Neural progenitor cell (in vitro differentiated cells): ENCODE results near the gene SYT6. TPM values are rescaled to one million over a fixed set of nuclear protein-coding genes. Genes with fewer than 3 reads are reported as not detected.

Source experiments
- DNase-seq: peaks from one replicate; pipeline ENCODE4 v3.0.0-alpha.2; 2016; ENCODE audit warnings: low spot score
- H2AFZ ChIP-seq: fragments of 200-600 bp; sonication (generic); replicated peaks from 2 replicates; pipeline ENCODE4 v1.6.1; 2016; ENCODE audit warnings: antibody characterized with exemption
- H3F3A ChIP-seq: fragments of 200-600 bp; sonication (generic); 2 replicates; pipeline ENCODE4 v1.6.1; 2016; ENCODE audit warnings: antibody characterized with exemption, low read depth
- H3K27ac ChIP-seq: fragments of 200-600 bp; sonication (generic); 2 replicates; pipeline ENCODE4 v1.5.1; 2016; ENCODE audit warnings: mild to moderate bottlenecking
- H3K27me3 ChIP-seq: fragments of 200-600 bp; sonication (generic); 2 replicates; pipeline ENCODE4 v1.6.1; 2016; ENCODE audit warnings: mild to moderate bottlenecking, moderate library complexity
- H3K36me3 ChIP-seq: fragments of 200-600 bp; sonication (generic); 2 replicates; pipeline ENCODE4 v1.5.1; 2016
- H3K4me1 ChIP-seq: fragments of 200-600 bp; sonication (generic); 2 replicates; pipeline ENCODE4 v1.6.1; 2016; ENCODE audit warnings: mixed run types
- H3K4me2 ChIP-seq: fragments of 200-600 bp; sonication (generic); 2 replicates; pipeline ENCODE4 v1.6.1; 2016
- H3K4me3 ChIP-seq: fragments of 200-600 bp; sonication (generic); 2 replicates; pipeline ENCODE4 v1.5.1; 2016
- H3K79me2 ChIP-seq: fragments of 200-600 bp; sonication (generic); 2 replicates; pipeline ENCODE4 v1.6.1; 2016; ENCODE audit warnings: low read depth
- H3K9ac ChIP-seq: fragments of 200-600 bp; sonication (generic); 2 replicates; pipeline ENCODE4 v1.6.1; 2016
- H3K9me3 ChIP-seq: fragments of 200-600 bp; sonication (generic); 2 replicates; pipeline ENCODE4 v1.5.1; 2016; ENCODE audit warnings: low read depth
- H4K20me1 ChIP-seq: fragments of 200-600 bp; sonication (generic); 2 replicates; pipeline ENCODE4 v1.6.1; 2016; ENCODE audit warnings: low read depth
- H3K27ac Mint-ChIP-seq: 3 replicates; pipeline ENCODE4 v1.8.0; 2021; ENCODE audit warnings: mixed read lengths
- H3K27me3 Mint-ChIP-seq: 2 replicates; pipeline ENCODE4 v1.8.0; 2022; ENCODE audit warnings: low read depth, mild to moderate bottlenecking, inconsistent platforms, moderate library complexity, mixed read lengths; ENCODE audit not compliant: insufficient read depth
- H3K36me3 Mint-ChIP-seq: 3 replicates; pipeline ENCODE4 v1.8.0; 2021; ENCODE audit warnings: mixed read lengths
- H3K4me1 Mint-ChIP-seq: 3 replicates; pipeline ENCODE4 v1.8.0; 2021; ENCODE audit warnings: mixed read lengths
- H3K4me3 Mint-ChIP-seq: 3 replicates; pipeline ENCODE4 v1.8.0; 2021; ENCODE audit warnings: mild to moderate bottlenecking, moderate library complexity, mixed read lengths
- H3K9me3 Mint-ChIP-seq: 3 replicates; pipeline ENCODE4 v1.8.0; 2020; ENCODE audit warnings: mixed read lengths
- CTCF ChIP-seq: fragments of 200-600 bp; sonication (generic); IDR thresholded peaks from 2 replicates; pipeline ENCODE4 v1.5.1; 2017; ENCODE audit warnings: antibody characterized with exemption, mild to moderate bottlenecking
- EZH2 ChIP-seq: fragments of 200-600 bp; sonication (generic); IDR thresholded peaks from 2 replicates; pipeline ENCODE4 v1.6.1; 2017; ENCODE audit warnings: antibody characterized with exemption, mild to moderate bottlenecking, moderate library complexity
- EZH2phosphoT487 ChIP-seq: fragments of 200-600 bp; sonication (generic); IDR thresholded peaks from 2 replicates; pipeline ENCODE4 v1.6.1; 2017; ENCODE audit warnings: antibody characterized with exemption
- total RNA-seq: library from RNA; depleted of rRNA; stranded (reverse); fragments of >200 nt; gene quantifications from 2 replicates; pipeline ENCODE4 v1.2.3, GENCODE V29; 2015; ENCODE audit warnings: low replicate concordance

Gene SYT6
- total RNA-seq, 1 donor from 2014 or later: 8.1 TPM

- no peak overlapping the region for H3K27ac ChIP-seq
- no peaks in the 10 kb centered on the region for H3K27me3 ChIP-seq
- no peak overlapping the region for H3K27ac Mint-ChIP-seq
- H3K9ac ChIP-seq: no peak overlapping the region
- peaks cover 2% of the 10 kb centered on the region for H3K36me3 Mint-ChIP-seq
- peaks cover 3% of the 10 kb centered on the region for H3K9me3 Mint-ChIP-seq
- H4K20me1 ChIP-seq: no peaks in the 10 kb centered on the region
- H3K4me1 ChIP-seq: peaks cover 38% of the 10 kb centered on the region
- H3K79me2 ChIP-seq: no peaks in the 10 kb centered on the region
- TF ChIP-seq EZH2phosphoT487: no peak
- no peak for TF ChIP-seq CTCF
- no peak for TF ChIP-seq EZH2
- no peaks in the 10 kb centered on the region for H3K9me3 ChIP-seq
- peaks cover 29% of the 10 kb centered on the region for H3K4me1 Mint-ChIP-seq
- no peak overlapping the region for H2AFZ ChIP-seq
- no peaks in the 10 kb centered on the region for H3K36me3 ChIP-seq
- no peak overlapping the region for H3K4me3 Mint-ChIP-seq
- no peak overlapping the region for H3K4me3 ChIP-seq
- DNase-seq: no peak
- peaks cover 7% of the 10 kb centered on the region for H3K27me3 Mint-ChIP-seq
- no peak overlapping the region for H3K4me2 ChIP-seq
- peaks cover 20% of the 10 kb centered on the region for H3F3A ChIP-seq
Measured at GRCh38 chr1:114082304-114082630, 71.4 kb downstream of the SYT6 start.

GRCh38 chr1:114081437-114082303 is 72.0 kb downstream of the SYT6 start:
- Mint-ChIP-seq H3K4me1 (peaks cover 29% of the 10 kb centered on the region), H3K27me3 (peaks cover 7% of the 10 kb centered on the region), H3K36me3 (peaks cover 1% of the 10 kb centered on the region), H3K4me3 (no peak overlapping the region), H3K27ac (no peak overlapping the region), H3K9me3 (peaks cover 3% of the 10 kb centered on the region)
- H3K27me3 ChIP-seq: no peaks in the 10 kb centered on the region
- no peak overlapping the region for H3K4me2 ChIP-seq
- H3F3A ChIP-seq: peaks cover 23% of the 10 kb centered on the region
- no peaks in the 10 kb centered on the region for H3K79me2 ChIP-seq
- no peaks in the 10 kb centered on the region for H4K20me1 ChIP-seq
- no peak for TF ChIP-seq EZH2phosphoT487
- H2AFZ ChIP-seq: no peak overlapping the region
- peaks cover 38% of the 10 kb centered on the region for H3K4me1 ChIP-seq
- H3K4me3 ChIP-seq: no peak overlapping the region
- H3K27ac ChIP-seq: no peak overlapping the region
- no peaks in the 10 kb centered on the region for H3K9me3 ChIP-seq
- no peak overlapping the region for H3K9ac ChIP-seq
- DNase-seq: no peak
- H3K36me3 ChIP-seq: no peaks in the 10 kb centered on the region

GRCh38 chr1:114080511-114081436 is 72.9 kb downstream of the SYT6 start:
- H3K27ac Mint-ChIP-seq: peak overlapping the region; percentile 33
- no peak overlapping the region for H3K4me3 Mint-ChIP-seq
- Histone ChIP-seq H3F3A (peaks cover 32% of the 10 kb centered on the region), H3K4me1 (peaks cover 45% of the 10 kb centered on the region), H3K27ac (no peak overlapping the region), H3K36me3 (no peaks in the 10 kb centered on the region), H2AFZ (no peak overlapping the region), H3K27me3 (no peaks in the 10 kb centered on the region), H3K9ac (no peak overlapping the region), H3K4me2 (no peak overlapping the region), H3K9me3 (no peaks in the 10 kb centered on the region), H4K20me1 (no peaks in the 10 kb centered on the region), H3K4me3 (no peak overlapping the region), H3K79me2 (no peaks in the 10 kb centered on the region)
- DNase-seq: no peak
- H3K9me3 Mint-ChIP-seq: peaks cover 3% of the 10 kb centered on the region
- no peaks in the 10 kb centered on the region for H3K36me3 Mint-ChIP-seq
- H3K27me3 Mint-ChIP-seq: peaks cover 3% of the 10 kb centered on the region
- H3K4me1 Mint-ChIP-seq: peaks cover 35% of the 10 kb centered on the region
- no peak for TF ChIP-seq EZH2phosphoT487
- TF ChIP-seq CTCF: no peak
